Endothelial cell of hepatic sinusoid (primary cell): Measurements from ENCODE around the gene TTLL9.

Source experiments
- in situ Hi-C: cut with HindIII; loops from 2 replicates; pipeline ENCODE4 v1.10.0; 2017; ENCODE audit warnings: low sequenced_read_pairs

TTLL9 gene

GRCh38 chr20:31836853-31837608 is 33.4 kb upstream of the TTLL9 start:
- in situ Hi-C loops, result no loop called here

- in situ Hi-C loops, result no loop called here
These were observed 32.5 kb upstream of the TTLL9 start for GRCh38 chr20:31837896-31838397.

GRCh38 chr20:31838646-31839292 is 31.7 kb upstream of the TTLL9 start:
- in situ Hi-C loops, result no loop called here

- in situ Hi-C loops, result loop anchor here (10.0 kb wide), 1 partner anchor 205 kb away; no protein-coding TSS in a partner anchor
These were observed 30.5 kb upstream of the TTLL9 start for GRCh38 chr20:31839782-31840487.

GRCh38 chr20:31840906-31841816 is 29.3 kb upstream of the TTLL9 start:
- in situ Hi-C loops, result loop anchor here (10.0 kb wide), 1 partner anchor 204 kb away; no protein-coding TSS in a partner anchor

GRCh38 chr20:31841928-31842327 is 28.5 kb upstream of the TTLL9 start:
- in situ Hi-C loops, result loop anchor here (10.0 kb wide), 1 partner anchor 203 kb away; no protein-coding TSS in a partner anchor

- in situ Hi-C loops, result loop anchor here (10.0 kb wide), 1 partner anchor 202 kb away; no protein-coding TSS in a partner anchor
These were observed 27.8 kb upstream of the TTLL9 start for GRCh38 chr20:31842471-31843157.

GRCh38 chr20:31843288-31843687 is 27.1 kb upstream of the TTLL9 start:
- in situ Hi-C loops, result loop anchor here (10.0 kb wide), 1 partner anchor 202 kb away; no protein-coding TSS in a partner anchor

GRCh38 chr20:31843881-31844280 is 26.6 kb upstream of the TTLL9 start:
- in situ Hi-C loops, result loop anchor here (10.0 kb wide), 1 partner anchor 201 kb away; no protein-coding TSS in a partner anchor

- in situ Hi-C loops, result loop anchor here (10.0 kb wide), 1 partner anchor 200 kb away; no protein-coding TSS in a partner anchor
These were observed 25.6 kb upstream of the TTLL9 start for GRCh38 chr20:31844737-31845299.

GRCh38 chr20:31845300-31845863 is 25.1 kb upstream of the TTLL9 start, which contains the start of gene FOXS1:
Gene FOXS1 (minus strand): TSS chr20:31845604. CDS start chr20:31845542, 62 bp downstream.
- in situ Hi-C loops, result loop anchor here (10.0 kb wide), 1 partner anchor 199 kb away; no protein-coding TSS in a partner anchor

- in situ Hi-C loops, result loop anchor here (10.0 kb wide), 1 partner anchor 198 kb away; no protein-coding TSS in a partner anchor
These were observed 23.7 kb upstream of the TTLL9 start for GRCh38 chr20:31846793-31847138.

GRCh38 chr20:31848088-31848999 is 22.1 kb upstream of the TTLL9 start:
- in situ Hi-C loops, result loop anchor here (10.0 kb wide), 1 partner anchor 196 kb away; no protein-coding TSS in a partner anchor

GRCh38 chr20:31849306-31849930 is 21.0 kb upstream of the TTLL9 start:
- in situ Hi-C loops, result loop anchor here (10.0 kb wide), 1 partner anchor 195 kb away; no protein-coding TSS in a partner anchor

GRCh38 chr20:31851240-31851955 is 19.0 kb upstream of the TTLL9 start:
- in situ Hi-C loops, result no loop called here

GRCh38 chr20:31853481-31853880 is 17.0 kb upstream of the TTLL9 start:
- in situ Hi-C loops, result no loop called here
